NK-92 (cell line): Measurements from ENCODE around the gene QRFP.

ENCODE experiments used
- DNase-seq: peaks from one replicate; lab custom pipeline; 2025; ENCODE audit not compliant: unreplicated experiment; lab: John Stamatoyannopoulos, UW

Gene QRFP

GRCh38 chr9:130872093-130872492 is 24.5 kb downstream of the QRFP start:
- DNase-seq: no peak

GRCh38 chr9:130871395-130872062 is 25.1 kb downstream of the QRFP start:
- no peak for DNase-seq

GRCh38 chr9:130870491-130871381 is 25.9 kb downstream of the QRFP start:
- no peak for DNase-seq

- no peak for DNase-seq
Measured at GRCh38 chr9:130869250-130869649, 27.4 kb downstream of the QRFP start.

GRCh38 chr9:130868230-130868629 is 28.4 kb downstream of the QRFP start:
- DNase-seq: no peak

GRCh38 chr9:130867556-130867955 is 29.1 kb downstream of the QRFP start:
- no peak for DNase-seq

- no peak for DNase-seq
Measured at GRCh38 chr9:130866474-130866965, 30.1 kb downstream of the QRFP start.

GRCh38 chr9:130865921-130866320 is 30.7 kb downstream of the QRFP start:
- DNase-seq: no peak

GRCh38 chr9:130864541-130864940 is 32.1 kb downstream of the QRFP start:
- no peak for DNase-seq

GRCh38 chr9:130862747-130863146 is 33.9 kb downstream of the QRFP start:
- no peak for DNase-seq

GRCh38 chr9:130862217-130862616 is 34.4 kb downstream of the QRFP start:
- DNase-seq: no peak

GRCh38 chr9:130861372-130862180 is 35.0 kb downstream of the QRFP start:
- DNase-seq: no peak

GRCh38 chr9:130860458-130861316 is 35.9 kb downstream of the QRFP start:
- DNase-seq: no peak

GRCh38 chr9:130858739-130859705 is 37.6 kb downstream of the QRFP start:
- no peak for DNase-seq

GRCh38 chr9:130857864-130858738 is 38.5 kb downstream of the QRFP start:
- no peak for DNase-seq

- no peak for DNase-seq
Measured at GRCh38 chr9:130856474-130856873, 40.1 kb downstream of the QRFP start.

GRCh38 chr9:130854835-130855234 is 41.8 kb downstream of the QRFP start:
- DNase-seq: no peak

GRCh38 chr9:130854092-130854491 is 42.5 kb downstream of the QRFP start:
- DNase-seq: no peak
